ENCODE results near the gene LRRC8B. TPM values are rescaled to one million over a fixed set of nuclear protein-coding genes. Genes with fewer than 3 reads are reported as not detected.
A peak's percentile ranks its signal among the peaks of the same experiment; 100 is the strongest.
"Not testable (repeated sequence)": the region's sequence is repeated elsewhere in the genome, so short reads cannot be mapped to it uniquely, and the experiment has no call there.

The LRRC8B gene
- total RNA-seq, 1 donor from 2014 or later, result 39.1 TPM

- FAIRE-seq (no peak), DNase-seq (ENCODE audit: low spot score in 2 of 2) (no peak)
These were observed 859 bp upstream of the LRRC8B start for GRCh38 chr1:89523572-89524368.

GRCh38 chr1:89525169-89525855 is 683 bp downstream of the LRRC8B start:
- FAIRE-seq (no peak), DNase-seq (ENCODE audit: low spot score in 2 of 2) (peak; percentile 43 to 57)

- FAIRE-seq (no peak), DNase-seq (ENCODE audit: low spot score in 2 of 2) (no peak)
These were observed 2.6 kb downstream of the LRRC8B start for GRCh38 chr1:89527256-89527655.

- no peak for DNase-seq (ENCODE audit: low spot score in 2 of 2)
- FAIRE-seq, result no peak
These were observed 3.2 kb downstream of the LRRC8B start for GRCh38 chr1:89527750-89528381.

- DNase-seq (ENCODE audit: low spot score in 2 of 2), result no peak
- FAIRE-seq, result no peak
These were observed 3.8 kb downstream of the LRRC8B start for GRCh38 chr1:89528382-89528780.

- DNase-seq (ENCODE audit: low spot score in 2 of 2) (no peak), FAIRE-seq (no peak)
These were observed 4.6 kb downstream of the LRRC8B start for GRCh38 chr1:89529196-89529595.

GRCh38 chr1:89530444-89531089 is 5.9 kb downstream of the LRRC8B start:
- DNase-seq (ENCODE audit: low spot score in 2 of 2), result no peak
- FAIRE-seq, result no peak

GRCh38 chr1:89531480-89532139 is 7.0 kb downstream of the LRRC8B start:
- DNase-seq (ENCODE audit: low spot score in 2 of 2) (no peak), FAIRE-seq (no peak)

- DNase-seq (ENCODE audit: low spot score in 2 of 2), result no peak
- no peak for FAIRE-seq
These were observed 7.6 kb downstream of the LRRC8B start for GRCh38 chr1:89532228-89532627.

- no peak for FAIRE-seq
- no peak for DNase-seq (ENCODE audit: low spot score in 2 of 2)
These were observed 8.2 kb downstream of the LRRC8B start for GRCh38 chr1:89532866-89533265.

GRCh38 chr1:89535537-89535936 is 10.9 kb downstream of the LRRC8B start:
- DNase-seq (ENCODE audit: low spot score in 2 of 2), result no peak

GRCh38 chr1:89536555-89537341 is 12.1 kb downstream of the LRRC8B start:
- DNase-seq (ENCODE audit: low spot score in 2 of 2) (no peak), FAIRE-seq (no peak)

More at GRCh38 chr1:89535537-89535936, 10.9 kb downstream of the LRRC8B start:
- no peak for FAIRE-seq

- no peak for DNase-seq (ENCODE audit: low spot score in 2 of 2)
- FAIRE-seq, result no peak
These were observed 13.7 kb downstream of the LRRC8B start for GRCh38 chr1:89538361-89538760.

GRCh38 chr1:89539128-89539527 is 14.5 kb downstream of the LRRC8B start:
- FAIRE-seq (no peak), DNase-seq (ENCODE audit: low spot score in 2 of 2) (no peak)

- no peak for FAIRE-seq
- no peak for DNase-seq (ENCODE audit: low spot score in 2 of 2)
These were observed 15.9 kb downstream of the LRRC8B start for GRCh38 chr1:89540406-89540970.

GRCh38 chr1:89542345-89542744 is 17.7 kb downstream of the LRRC8B start:
- no peak for FAIRE-seq
- DNase-seq (ENCODE audit: low spot score in 2 of 2), result no peak

GRCh38 chr1:89543632-89544031 is 19.0 kb downstream of the LRRC8B start:
- not testable (repeated sequence) for FAIRE-seq; DNase-seq (ENCODE audit: low spot score in 2 of 2)

- DNase-seq (ENCODE audit: low spot score in 2 of 2), result no peak
These were observed 20.8 kb downstream of the LRRC8B start for GRCh38 chr1:89545264-89546038.

More at GRCh38 chr1:89545264-89546038, 20.8 kb downstream of the LRRC8B start:
- no peak for FAIRE-seq

All from frontal cortex (tissue), 4 donors.